OCI-M2 (cell line): ENCODE measurements around the gene MIAT.
"Not testable (repeated sequence)": the region's sequence is repeated elsewhere in the genome, so short reads cannot be mapped to it uniquely, and the experiment has no call there.

Experiments used
- DNase-seq: peaks from one replicate; lab custom pipeline; 2025; ENCODE audit not compliant: unreplicated experiment; lab: John Stamatoyannopoulos, UW

Gene MIAT

DNA sequence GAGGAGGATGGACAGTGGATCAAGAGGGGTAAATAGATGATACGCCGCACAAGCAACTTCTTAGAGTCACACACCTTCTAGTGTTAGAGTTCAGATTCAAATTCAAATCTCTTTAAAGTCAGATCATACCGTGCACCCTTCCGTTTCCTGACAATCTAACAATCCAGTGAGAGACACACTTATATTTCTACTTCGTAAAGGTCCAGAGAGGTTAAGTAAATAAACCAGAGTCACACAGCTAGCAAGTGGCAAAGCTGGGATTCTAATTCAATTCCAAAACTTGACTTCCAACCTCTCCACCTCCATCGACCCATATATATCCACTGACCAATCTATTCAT lies 34.0 kb downstream of the MIAT start:
- no peak for DNase-seq

DNA sequence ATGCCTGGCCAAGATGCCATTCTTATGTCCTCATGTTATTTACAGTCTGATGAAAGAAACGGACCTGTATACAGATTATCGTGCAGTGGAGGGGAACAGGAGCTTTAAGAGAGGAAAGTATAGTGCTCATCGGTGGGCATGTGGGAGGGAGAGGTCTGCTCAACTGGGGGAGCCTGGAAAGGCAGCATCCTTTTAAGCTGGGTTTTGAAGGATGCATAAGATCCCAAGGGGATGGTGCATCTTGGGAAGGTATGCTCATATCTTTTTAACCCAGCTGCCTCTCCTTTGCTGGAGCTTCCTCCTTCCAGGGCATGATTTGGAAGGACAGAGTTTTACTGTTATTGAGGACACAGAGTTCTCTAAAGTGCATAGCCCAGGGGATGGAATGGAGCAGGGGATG lies 34.8 kb downstream of the MIAT start:
- no peak for DNase-seq

DNA sequence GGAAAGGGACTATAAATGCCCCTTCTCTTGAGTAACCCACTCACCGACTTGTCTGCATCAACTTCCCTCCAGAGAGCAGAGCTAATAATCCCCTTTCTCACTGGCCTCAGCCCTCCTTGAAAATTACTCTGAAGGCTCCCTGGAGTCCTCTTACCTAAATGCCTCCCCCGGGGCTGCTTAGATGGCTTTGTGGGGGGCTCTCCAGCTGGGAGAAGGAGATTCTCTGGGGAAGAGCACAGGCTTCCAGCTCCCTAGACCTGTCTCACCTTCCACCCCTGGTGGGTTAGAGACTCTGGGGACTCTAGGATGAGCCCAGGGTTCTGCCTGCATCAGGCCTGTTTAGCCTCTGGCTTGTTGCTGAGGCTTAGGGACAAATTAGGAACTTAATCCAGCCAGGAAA lies 39.8 kb downstream of the MIAT start:
- no peak for DNase-seq

DNA sequence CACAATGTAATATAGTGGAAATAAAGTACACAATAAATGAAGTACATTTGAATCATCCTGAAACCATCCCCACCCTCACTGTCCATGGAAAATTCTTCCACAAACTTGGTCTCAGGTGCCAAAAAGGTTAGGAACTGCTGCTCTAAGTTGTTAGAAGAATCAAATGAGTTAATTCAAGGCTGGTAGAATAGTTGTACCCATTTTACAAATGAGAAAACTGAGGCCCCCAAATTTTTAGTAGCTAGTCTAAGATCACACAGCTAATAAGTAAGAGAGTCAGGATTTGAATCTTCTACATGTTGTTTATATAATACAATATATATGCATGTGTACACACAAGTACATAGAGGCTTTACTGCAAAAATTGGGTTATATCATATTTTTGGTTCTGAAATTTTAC lies 43.1 kb downstream of the MIAT start:
- no peak for DNase-seq

DNA sequence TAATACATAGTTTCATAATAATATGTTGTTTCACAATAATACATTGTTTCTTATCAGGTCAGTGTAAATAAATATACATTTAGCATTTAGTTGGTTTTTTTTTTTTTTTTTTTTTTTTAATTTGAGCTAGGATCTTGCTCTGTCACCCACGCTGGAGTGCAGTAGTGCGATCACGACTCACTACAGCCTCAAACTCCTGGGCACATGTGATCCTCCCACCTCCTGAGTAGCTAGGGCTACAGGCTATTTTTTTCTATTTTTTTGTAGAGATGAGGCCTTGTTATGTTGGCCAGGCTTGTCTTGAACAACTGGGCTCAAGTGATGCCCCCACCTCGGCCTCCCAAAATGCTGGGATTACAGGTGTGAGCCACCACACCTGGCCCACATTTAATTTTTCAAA lies 43.5 kb downstream of the MIAT start:
- no peak for DNase-seq

DNA sequence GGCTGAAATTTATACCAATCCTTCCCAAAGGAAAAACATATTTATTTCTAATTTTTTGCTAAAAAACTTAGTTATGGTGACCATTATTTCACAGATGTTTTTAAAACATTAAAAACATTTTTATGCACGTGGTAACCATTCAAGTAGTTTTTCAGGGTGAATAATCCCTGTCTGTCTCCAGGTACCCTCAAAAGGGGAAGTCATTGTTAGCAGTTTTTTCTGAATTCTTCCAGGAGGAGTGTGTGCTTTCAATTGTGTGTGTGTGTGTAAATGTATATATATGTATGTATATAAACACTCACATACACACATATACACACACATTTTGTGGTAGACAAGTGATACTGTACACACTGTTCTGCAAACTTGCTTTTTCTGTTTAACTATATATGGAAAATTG lies 43.9 kb downstream of the MIAT start:
- DNase-seq: no peak

DNA sequence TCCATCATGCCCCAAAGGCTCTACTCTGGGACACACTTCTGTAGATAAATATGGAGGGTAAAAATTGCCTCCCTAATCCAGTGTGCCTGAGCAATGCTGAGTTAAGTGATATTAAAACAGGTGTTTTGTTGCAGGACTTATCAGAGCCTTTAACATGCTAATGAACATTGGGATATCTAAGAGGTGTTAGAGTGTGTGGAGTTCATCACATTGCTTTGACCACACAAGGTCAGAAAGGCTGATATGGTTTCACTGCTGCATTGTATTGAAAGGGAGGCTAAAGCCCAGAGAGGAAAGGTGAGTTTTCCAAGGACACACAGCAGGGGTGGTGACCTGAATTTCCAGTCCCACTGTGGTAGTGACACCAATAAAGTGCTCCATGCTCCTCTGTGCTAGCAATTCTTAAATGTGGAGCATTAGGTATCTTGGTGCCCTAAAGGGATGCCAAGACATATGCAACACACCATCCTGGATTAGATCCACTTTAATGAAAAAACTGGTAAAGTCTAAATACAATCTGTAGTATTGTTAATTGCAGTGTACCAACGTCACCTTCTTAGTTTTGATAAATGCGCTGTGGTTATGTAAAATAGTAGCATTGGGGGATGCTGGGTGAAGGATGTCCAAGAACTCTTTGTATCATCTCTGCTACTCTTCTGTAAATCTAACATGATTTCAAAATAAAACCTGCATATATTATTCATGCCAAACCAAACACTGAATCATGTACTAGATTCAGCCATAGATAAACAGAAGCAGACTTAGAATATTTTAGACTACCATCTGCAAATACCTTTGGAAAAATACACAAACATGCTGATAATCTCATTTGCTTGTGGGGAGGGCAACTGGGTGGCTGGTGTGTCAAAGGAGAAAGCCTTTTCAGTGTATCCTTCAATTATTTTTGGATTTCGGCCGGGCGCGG lies 45.8 kb downstream of the MIAT start:
- DNase-seq: no peak

DNA sequence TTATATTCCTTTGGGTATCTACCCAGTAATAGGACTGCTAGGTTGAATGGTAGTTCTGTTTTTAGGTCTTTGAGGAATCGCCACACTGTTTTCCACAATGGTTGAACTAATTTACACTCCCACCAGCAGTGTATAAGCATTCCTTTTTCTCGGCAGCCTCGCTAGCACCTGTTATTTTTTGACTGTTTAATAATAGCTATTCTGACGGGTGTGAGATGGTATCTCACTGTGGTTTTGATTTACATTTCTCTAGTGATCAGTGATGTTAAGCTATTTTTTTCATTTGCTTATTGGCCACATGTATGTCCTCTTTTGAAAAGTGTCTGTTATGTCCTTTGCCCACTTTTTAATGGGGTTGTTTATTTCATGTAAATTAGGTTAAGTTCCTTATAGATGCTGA lies 48.0 kb downstream of the MIAT start:
- not testable (repeated sequence) for DNase-seq

DNA sequence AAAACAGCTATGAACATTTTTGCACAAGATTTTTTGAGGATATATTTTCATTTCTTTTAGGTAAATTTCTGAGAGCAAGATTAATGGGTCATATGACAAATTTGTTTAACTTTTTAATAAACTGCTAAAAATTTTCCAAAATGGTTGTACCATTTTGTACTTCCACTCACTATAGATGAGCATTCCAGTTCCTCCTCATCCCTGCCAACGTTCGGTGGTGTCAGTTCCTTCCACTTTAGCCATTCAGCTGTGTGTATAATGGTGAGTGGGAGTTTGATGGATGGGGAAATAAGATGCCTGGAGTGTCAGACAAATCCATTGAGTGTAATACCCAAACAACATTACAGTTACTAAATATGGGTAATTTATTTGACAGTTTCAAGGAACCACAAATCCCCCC lies 49.7 kb downstream of the MIAT start:
- no peak for DNase-seq

DNA sequence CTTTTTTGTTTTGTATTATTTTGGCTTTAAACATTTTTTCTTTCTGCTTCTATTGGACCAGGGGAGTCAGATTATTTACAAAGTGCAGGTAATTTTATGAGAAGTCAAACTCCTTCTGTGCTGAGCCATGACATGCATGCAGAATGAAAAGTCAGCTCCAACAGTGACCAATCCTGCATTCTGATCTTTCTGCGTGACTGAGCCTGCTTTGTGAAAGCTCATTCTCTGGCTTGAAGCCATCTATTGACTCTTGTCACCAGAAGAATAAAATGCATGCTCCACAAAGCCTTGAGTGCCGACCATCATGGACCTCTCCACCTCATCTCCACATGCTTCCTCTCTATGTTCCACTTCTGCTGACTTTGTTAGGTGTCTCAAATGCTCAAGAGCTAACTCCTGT lies 50.2 kb downstream of the MIAT start:
- no peak for DNase-seq

DNA sequence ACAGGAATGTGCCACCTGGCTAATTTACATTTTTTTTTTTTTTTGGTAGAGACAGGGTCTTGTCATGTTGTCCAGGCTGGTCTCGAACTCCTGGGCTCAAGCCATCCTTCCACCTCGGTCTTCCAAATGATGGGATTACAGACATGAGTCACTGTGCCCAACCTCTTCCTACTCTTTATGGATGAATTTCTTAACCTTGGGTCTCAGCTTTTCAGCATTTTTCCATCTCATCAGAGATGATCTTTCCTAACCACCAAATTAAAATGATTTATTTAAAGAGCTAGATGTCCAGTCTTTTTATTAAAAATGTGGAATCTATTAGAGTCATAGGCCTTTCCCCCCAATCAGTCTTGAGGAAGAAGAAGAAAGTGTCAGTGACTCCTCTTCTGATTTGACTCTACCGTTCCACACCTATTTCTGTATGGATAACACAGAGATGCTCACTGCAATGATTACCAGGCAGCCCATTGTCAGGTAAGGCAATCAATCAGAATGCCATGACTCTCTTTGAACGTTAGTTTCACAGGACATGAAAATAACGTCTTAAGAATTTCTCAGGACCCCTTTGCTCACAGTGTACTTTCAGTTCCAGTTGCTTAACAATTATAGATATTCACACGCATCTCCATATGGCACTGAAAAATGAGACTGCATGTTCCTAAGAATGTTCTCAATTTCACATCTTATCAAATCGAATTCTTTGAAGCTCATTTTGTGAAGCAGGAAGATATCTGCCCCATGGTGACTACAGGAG lies 51.0 kb downstream of the MIAT start:
- DNase-seq: no peak

DNA sequence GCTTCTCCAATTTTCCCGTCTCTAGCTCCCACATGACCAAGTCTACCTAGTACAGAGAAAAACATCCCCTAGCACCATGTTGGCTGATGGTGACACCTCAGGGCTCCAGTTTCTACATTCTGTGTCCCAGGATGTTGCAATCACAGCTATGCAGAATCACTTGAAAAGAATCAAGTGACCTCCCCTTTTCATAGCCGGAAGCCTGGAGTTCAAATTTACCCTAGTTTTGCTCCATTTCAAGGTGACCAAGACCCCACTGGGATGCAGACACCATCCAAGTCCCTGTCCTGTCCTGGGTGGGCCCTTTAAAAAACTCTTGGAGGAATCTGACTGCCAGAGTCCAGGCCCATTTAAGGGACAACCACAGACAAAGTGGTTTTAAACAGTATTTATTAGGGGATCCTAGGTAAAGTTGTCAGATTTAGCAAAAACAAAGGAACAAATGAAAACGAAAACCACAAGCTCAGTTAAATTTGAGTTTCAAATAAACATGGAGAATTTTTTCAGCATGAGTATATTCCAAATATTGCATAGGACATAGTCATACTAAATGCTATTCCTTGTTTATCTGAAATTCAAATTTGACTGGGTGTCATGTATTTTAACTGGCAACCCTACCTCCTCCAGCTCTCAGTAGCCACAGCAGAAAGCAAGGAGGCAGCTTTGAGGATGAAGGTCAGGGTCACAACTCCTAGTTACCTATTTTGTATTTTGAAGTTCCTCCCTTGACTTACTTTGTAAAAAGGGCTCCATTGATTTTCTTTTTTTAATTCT lies 52.4 kb downstream of the MIAT start:
- DNase-seq: no peak

DNA sequence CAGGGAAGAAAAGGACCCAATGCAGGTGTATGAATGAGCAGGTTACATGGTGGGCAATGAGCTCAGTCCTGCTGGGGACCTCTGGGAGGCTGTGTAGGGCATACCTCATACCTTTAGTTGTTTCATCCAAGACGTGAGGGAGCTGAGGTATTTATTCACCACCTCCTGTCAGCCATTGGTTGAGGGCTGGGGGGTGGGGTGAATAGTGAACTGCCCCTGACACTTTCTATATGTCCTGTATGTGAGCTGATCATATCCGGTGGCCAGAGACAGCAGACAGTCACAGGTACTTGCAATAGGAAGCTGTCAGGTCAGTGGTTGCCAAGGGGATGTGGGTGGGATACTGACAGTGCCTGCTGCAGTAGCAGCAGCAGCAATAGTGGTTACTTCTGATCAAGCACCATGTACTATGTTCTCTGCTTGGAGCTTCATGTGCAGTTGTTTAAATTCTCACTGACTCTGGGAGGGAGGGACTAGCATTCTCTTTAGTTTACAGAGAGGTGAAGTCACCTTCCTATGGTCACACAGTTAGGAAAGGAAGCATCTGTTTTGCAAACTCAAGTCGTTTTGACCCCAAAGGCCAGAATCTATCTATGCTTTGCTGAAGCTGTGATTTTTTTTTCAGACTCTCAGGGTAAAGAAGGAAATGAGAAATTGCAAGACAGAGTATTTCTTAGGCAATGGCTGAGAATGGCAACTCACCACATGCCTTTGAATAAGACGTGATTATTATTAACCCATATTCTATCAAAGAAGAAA lies 54.0 kb downstream of the MIAT start:
- no peak for DNase-seq

DNA sequence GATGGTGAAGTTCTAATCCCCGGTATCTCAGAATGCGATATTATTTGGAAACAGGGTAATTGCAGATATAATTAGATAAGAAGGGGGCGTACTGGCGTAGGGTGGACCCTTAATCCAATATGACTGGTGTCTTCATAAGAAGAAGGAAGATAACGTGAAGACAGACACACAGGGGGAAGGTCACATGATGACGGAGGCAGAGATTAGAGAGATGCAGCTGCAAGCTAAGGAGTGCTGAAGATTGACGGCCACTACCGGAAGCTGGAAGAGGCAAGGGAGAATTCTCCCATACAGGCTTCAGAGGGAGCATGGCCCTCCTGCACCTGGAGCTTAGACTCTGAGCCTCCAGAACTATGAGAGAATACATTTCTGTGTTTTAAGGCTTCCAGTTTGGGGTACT lies 54.8 kb downstream of the MIAT start:
- no peak for DNase-seq

DNA sequence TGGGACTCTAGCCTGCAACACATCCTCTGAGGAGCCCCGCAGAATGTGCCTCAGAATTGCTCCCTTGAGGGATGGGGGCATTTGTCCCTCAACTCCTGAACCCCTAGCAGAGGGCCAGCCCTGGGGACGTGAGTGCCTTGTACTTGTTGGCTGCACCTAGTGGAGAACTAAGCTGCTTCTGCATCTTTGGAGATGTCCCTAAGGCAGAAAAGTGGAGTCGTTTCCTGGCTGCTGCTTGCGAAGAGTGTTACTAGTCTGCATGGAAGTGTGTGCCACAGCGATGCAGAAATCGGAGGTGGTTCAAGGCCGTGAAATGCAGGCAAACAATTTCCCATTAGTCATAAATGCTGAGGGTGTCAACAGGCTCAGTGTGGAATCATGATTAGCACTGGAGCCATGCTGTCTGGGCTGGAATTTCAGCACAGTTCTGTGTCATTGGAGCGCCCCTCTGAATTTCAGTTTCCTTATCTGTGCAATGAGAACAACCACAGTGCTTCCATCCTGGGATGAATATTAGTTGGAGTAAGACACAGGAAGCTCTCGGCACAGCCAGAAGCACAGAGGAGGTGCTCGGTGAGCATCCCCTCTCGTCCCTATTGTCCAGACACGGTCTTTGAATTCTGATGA lies 56.5 kb downstream of the MIAT start:
- DNase-seq: no peak

DNA sequence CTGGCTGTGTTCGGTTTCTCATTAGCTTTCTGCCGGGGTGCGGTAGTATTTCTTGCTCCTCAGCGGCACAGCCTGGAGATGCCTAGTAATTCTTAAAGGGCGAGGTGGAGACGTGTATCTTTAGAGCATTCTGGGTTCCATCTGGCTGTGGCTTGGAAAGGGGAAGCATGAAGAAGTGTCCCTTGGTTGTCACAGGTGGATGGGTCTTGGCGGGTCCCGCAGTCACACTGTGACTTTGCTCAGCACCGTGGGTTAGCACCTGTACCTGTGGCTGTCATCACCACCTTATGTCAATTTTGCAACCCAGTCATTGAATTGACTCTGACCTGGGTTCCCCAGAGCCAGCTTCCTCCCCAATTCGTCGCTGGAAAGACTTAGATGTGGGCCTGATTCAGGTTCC lies 57.6 kb downstream of the MIAT start:
- DNase-seq: no peak

DNA sequence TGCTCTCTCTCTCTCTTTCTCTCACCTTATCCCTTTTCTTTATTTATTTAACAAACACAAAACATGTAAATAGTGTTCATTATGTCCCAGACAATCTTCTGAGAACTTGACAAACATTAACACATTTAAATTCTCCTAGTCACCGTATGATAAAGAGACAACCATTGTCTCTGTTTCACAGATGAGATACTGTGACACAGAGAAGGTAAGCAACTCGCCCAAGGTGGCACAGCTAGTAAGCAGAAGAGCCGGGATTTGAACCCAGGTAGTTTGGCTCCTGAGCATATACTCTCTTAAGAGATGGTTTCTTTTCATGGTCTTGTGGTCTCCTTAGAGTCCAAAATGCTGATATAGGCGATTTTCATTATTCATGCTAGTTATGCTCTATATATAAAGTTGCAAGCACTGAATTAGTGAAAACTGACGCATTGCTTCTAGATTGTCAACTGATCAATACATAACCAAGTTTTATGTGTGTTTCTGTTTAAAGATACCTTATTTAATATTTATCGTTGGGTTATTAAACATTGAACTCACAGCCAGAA lies 58.1 kb downstream of the MIAT start:
- no peak for DNase-seq

DNA sequence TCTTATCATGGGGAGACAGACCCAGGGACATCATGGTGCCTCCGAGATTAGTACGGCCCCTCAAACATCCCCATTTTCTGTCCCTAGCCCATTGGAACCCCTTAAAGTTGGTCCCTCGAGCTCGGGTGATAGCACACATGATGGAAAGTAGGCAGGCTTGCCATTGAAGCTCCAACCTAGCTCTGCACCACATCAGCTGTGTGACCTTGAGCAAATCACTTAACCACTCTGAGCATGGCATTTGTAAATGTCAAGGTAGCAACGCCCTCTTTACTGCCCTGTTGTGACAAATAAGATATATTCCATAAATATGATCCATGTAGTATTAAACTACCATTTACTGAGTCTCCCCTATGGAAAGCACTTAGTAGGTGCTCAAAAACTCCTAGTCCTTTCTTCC lies 61.1 kb downstream of the MIAT start:
- DNase-seq: no peak

DNA sequence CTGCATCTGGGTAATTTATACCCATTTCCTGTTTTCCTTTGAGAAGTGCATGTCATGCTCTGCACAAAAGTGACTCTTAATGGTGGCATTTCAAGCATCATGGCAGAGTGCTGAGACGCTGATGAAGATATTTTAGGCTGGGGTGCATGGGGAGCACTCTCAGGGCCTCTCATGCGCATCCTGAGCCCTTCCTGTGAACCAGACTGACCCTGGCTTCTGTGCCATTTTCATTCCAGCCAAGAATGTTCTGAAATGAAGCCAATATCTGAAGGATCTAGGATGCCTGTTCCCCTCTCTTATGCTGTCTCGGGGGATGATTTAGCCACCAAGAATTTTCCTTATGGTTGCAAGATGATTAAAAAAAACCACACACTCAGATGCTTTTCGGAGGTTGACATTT lies 61.5 kb downstream of the MIAT start:
- DNase-seq: no peak

DNA sequence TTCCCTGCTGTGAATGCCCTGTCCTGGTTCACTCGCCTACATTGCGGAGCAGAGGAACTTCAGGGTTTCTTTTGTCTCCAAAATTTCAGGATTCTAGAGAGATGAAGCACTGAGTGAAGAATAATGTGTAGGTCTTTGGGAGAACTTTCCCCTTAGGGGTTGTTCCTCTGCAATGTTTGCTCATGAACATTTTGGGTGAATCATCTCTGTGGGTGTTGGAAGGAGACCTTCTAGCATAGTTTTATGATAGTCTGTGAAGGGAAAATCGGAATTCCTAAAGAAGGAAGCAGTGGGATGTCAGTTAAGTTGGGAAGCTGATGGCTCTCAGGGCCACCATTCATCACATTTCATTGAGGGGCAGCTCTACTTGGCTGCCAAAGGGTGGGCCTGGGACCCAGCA lies 64.8 kb downstream of the MIAT start:
- no peak for DNase-seq
